Lung (tissue), 12 donors: Measurements from ENCODE around the gene CLDN4. TPM values are rescaled to one million over a fixed set of nuclear protein-coding genes. Genes with fewer than 3 reads are reported as not detected.

Experiments used
- ATAC-seq: fragments of 200-7000 bp; cut with Tn5 transposase; one replicate; pipeline ENCODE4 v1.9.1; 2020; ENCODE audit warnings: moderate number of reproducible peaks; ENCODE audit not compliant: insufficient read depth, low FRiP score
- DNase-seq, 3 donors: peaks; one replicate each; pipeline ENCODE4 v3.0.0-alpha.2; 2013 to 2017
- H3K27ac ChIP-seq, 2 donors: one replicate each; pipeline ENCODE4 v1.5.1; 2013; ENCODE audit warnings: mild to moderate bottlenecking in 2 of 2, moderate library complexity in 2 of 2, control low read depth in 1 of 2, inconsistent platforms in 1 of 2, low read depth in 1 of 2, low read length in 1 of 2
- H3K27me3 ChIP-seq, 3 donors: one replicate each; pipeline ENCODE4 v1.5.1; 2013; ENCODE audit warnings: low read length in 2 of 3; ENCODE audit not compliant: control insufficient read depth in 3 of 3, insufficient read depth in 3 of 3
- H3K36me3 ChIP-seq, 4 donors: one replicate each; pipeline ENCODE4 v1.5.1; 2013; ENCODE audit warnings: low read length in 4 of 4, mild to moderate bottlenecking in 1 of 4, moderate library complexity in 1 of 4; ENCODE audit not compliant: control insufficient read depth in 4 of 4, insufficient read depth in 4 of 4
- H3K4me1 ChIP-seq, 5 donors: one replicate each; pipeline ENCODE4 v1.5.1; 2013; ENCODE audit warnings: low read length in 5 of 5, mild to moderate bottlenecking in 2 of 5, moderate library complexity in 1 of 5; ENCODE audit not compliant: control insufficient read depth in 5 of 5, insufficient read depth in 5 of 5
- H3K4me3 ChIP-seq: one replicate; pipeline ENCODE4 v1.5.1; 2013; ENCODE audit warnings: mild to moderate bottlenecking, control low read depth, moderate library complexity
- H3K9ac ChIP-seq, 2 donors: one replicate each; pipeline ENCODE4 v1.5.1; 2013; ENCODE audit warnings: low read length in 2 of 2, control low read depth in 1 of 2; ENCODE audit not compliant: insufficient read depth in 1 of 2
- H3K9me3 ChIP-seq, 4 donors: one replicate each; pipeline ENCODE4 v1.5.1; 2013; ENCODE audit warnings: low read length in 3 of 4, mild to moderate bottlenecking in 1 of 4, moderate library complexity in 1 of 4; ENCODE audit not compliant: control insufficient read depth in 4 of 4, insufficient read depth in 3 of 4
- WGBS, 2 donors: extraction: QIAGEN DNeasy Blood & Tissue Kit; methylation state at CpG; one replicate each; pipeline ENCODE4 v1.1.7; 2013; 5-methylcytosine and 5-hydroxymethylcytosine counted together
- polyA plus RNA-seq, 2 donors: library from polyadenylated mRNA; stranded (reverse); fragments of 200-250 nt; gene quantifications; one replicate each; pipeline ENCODE4 v1.2.1, GENCODE V29; 2013
- total RNA-seq, 2 donors: library from RNA; depleted of rRNA in 1 of 2; stranded (reverse); fragments of >200 nt in 1 of 2; gene quantifications; one replicate each; pipeline ENCODE4 v1.2.1, GENCODE V29; 2014 to 2021
- TF ChIP-seq, protein P1 (sequence below): IDR thresholded peaks from 2 replicates; pipeline ENCODE4 v1.5.1; 2012; ENCODE audit warnings: mild to moderate bottlenecking; ENCODE audit errors: control extremely low read depth, extremely low read depth
- donor health status: control.
- donor health status: control.
- donor health status: Bipolar disorder and iron deficiency.
- donor health status: healthy.
- donor health status: DM: yes; HTN: yes; CAD: no.

Gene CLDN4
- total and polyA plus RNA-seq, 4 donors: 99.8 to 169 (median 152) TPM

DNA sequence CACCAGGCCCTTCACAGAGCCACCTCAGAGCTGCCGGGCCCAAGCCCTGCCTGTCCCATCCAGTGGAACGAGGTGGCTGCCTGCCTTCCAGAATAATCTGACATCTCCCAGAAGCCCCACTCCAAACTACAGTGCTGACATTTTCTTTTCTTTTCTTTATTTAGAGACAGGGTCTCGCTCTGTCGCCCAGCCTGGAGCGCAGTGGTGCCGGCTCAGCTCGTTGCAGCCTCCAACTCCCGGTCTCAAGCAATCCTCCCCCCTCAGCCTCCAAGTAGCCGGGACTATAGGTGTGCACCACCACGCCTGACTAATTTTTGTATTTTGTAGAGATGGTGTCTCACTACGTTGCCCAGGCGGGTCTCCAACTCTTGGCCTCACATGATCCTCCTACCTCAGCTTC, 30.5 kb downstream of the CLDN4 start:
- ATAC-seq: no peak
- no peak overlapping the region for H3K4me3 ChIP-seq
- no peaks in the 10 kb centered on the region for H3K27me3 ChIP-seq
- H3K27ac ChIP-seq: no peak overlapping the region
- TF ChIP-seq, protein P1, sequence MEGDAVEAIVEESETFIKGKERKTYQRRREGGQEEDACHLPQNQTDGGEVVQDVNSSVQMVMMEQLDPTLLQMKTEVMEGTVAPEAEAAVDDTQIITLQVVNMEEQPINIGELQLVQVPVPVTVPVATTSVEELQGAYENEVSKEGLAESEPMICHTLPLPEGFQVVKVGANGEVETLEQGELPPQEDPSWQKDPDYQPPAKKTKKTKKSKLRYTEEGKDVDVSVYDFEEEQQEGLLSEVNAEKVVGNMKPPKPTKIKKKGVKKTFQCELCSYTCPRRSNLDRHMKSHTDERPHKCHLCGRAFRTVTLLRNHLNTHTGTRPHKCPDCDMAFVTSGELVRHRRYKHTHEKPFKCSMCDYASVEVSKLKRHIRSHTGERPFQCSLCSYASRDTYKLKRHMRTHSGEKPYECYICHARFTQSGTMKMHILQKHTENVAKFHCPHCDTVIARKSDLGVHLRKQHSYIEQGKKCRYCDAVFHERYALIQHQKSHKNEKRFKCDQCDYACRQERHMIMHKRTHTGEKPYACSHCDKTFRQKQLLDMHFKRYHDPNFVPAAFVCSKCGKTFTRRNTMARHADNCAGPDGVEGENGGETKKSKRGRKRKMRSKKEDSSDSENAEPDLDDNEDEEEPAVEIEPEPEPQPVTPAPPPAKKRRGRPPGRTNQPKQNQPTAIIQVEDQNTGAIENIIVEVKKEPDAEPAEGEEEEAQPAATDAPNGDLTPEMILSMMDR: no peak
- H3K9me3 ChIP-seq: no peaks in the 10 kb centered on the region
- H3K9ac ChIP-seq: no peak overlapping the region
- no peak for DNase-seq
- 93 to 94% methylated on average over 12 of the region's 12 CpGs for WGBS, 2 donors
- H3K4me1 ChIP-seq: no peaks in the 10 kb centered on the region
- no peaks in the 10 kb centered on the region for H3K36me3 ChIP-seq

GRCh38 chr7:73864981-73865711, 34.4 kb downstream of the CLDN4 start:
- Histone ChIP-seq H3K27ac (no peak overlapping the region), H3K27me3 (no peaks in the 10 kb centered on the region), H3K36me3 (no peaks in the 10 kb centered on the region), H3K9ac (no peak overlapping the region), H3K4me1 (peaks cover 0 to 17% (median 9%) of the 10 kb centered on the region in 5 donors), H3K4me3 (no peak overlapping the region), H3K9me3 (no peaks in the 10 kb centered on the region)
- 85 to 93% methylated on average over 8 of the region's 8 CpGs for WGBS, 2 donors
- DNase-seq (no peak), ATAC-seq (no peak)
- TF ChIP-seq, protein P1: no peak

DNA sequence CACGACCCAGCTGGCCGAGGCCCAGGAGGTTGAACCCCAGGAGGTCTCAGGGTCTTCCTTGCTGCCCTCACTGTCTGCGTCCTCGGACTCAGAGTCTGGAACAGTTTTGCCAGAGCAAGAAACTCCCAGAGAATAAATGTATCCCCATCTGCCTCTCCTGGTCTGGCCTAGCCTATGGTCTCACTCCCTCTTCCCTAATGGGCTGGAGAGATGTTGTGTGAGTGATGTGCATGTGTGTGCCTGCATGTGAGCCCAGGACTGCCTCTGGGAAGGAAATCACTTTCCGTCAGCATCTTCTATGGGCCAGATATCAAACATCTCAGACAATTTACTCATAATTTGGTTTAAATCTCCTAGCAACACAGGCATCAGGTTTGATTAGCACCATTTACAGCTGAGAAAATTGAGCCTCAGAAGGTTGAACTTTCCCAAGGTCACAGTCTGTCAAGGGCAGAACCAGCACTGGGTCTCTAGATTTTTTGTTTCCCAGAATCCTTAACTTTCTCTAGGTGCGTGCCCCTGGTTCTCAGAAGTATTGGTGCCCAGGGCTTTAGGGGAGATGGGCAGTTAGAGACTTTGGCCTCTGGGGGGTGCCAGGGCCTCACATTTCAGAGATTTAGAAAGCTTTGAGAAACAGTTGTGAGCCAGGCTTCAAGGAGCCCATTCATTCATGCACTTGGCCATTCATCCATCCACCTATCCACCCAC, 35.1 kb downstream of the CLDN4 start:
- ATAC-seq (peak; percentile 38), DNase-seq (peak; percentile 65 to 78 (median 66))
- TF ChIP-seq, protein P1: peak; percentile 63
- no peak overlapping the region for H3K4me3 ChIP-seq
- H3K4me1 ChIP-seq: peaks cover 0 to 21% (median 11%) of the 10 kb centered on the region in 5 donors
- H3K27me3 ChIP-seq: no peaks in the 10 kb centered on the region
- H3K36me3 ChIP-seq: no peaks in the 10 kb centered on the region
- H3K9me3 ChIP-seq: no peaks in the 10 kb centered on the region
- 84 to 90% methylated on average over 6 of the region's 6 CpGs for WGBS, 2 donors
- H3K27ac ChIP-seq: no peak overlapping the region
- H3K9ac ChIP-seq: no peak overlapping the region
